ENCODE measurements around the gene LCN6.
"Not testable (repeated sequence)": the region's sequence is repeated elsewhere in the genome, so short reads cannot be mapped to it uniquely, and the experiment has no call there.

LCN6 gene

GRCh38 chr9:136760834-136761544 is 12.7 kb upstream of the LCN6 start:
- peaks cover 43% of the 10 kb centered on the region for H3K27me3 ChIP-seq (replicated peaks; ENCODE audit: insufficient read depth, low read length)
- H3F3A ChIP-seq (ENCODE audit: insufficient read depth, low read length); H3K9ac ChIP-seq (ENCODE audit: low read length); H3K4me3 ChIP-seq (ENCODE audit: low read length); H3K9me2 ChIP-seq (replicated peaks; ENCODE audit: insufficient read depth, low read length); H3K4me2 ChIP-seq (ENCODE audit: low read depth, low read length); H3K9me3 ChIP-seq (replicated peaks; ENCODE audit: insufficient read depth, low read length); H3K36me3 ChIP-seq (replicated peaks; ENCODE audit: insufficient read depth, low read length); H2AFZ ChIP-seq (ENCODE audit: low read length); H4K20me1 ChIP-seq (ENCODE audit: insufficient read depth, low read length); H3K4me1 ChIP-seq (ENCODE audit: low read length); H3K27ac ChIP-seq (ENCODE audit: low read length); H3K79me2 ChIP-seq (ENCODE audit: low read length): not testable (repeated sequence)
- peak; percentile 54 for DNase-seq
- TF ChIP-seq CTCF (IDR thresholded peaks at IDR 0.05; ENCODE audit: low read length), result peak; percentile 62

- TF ChIP-seq CTCF (IDR thresholded peaks at IDR 0.05; ENCODE audit: low read length) (no peak), EZH2 (optimal IDR thresholded peaks at IDR 0.05; ENCODE audit: low read depth, low read length) (no peak), EZH2phosphoT487 (IDR thresholded peaks at IDR 0.05; ENCODE audit: low read length) (no peak)
- Histone ChIP-seq H3F3A (ENCODE audit: insufficient read depth, low read length) (peaks cover 3% of the 10 kb centered on the region; the same call in 1 of the 2 replicates), H3K4me1 (ENCODE audit: low read length) (peaks cover 7% of the 10 kb centered on the region), H3K9me2 (replicated peaks; ENCODE audit: insufficient read depth, low read length) (no peaks in the 10 kb centered on the region), H3K9me3 (replicated peaks; ENCODE audit: insufficient read depth, low read length) (no peaks in the 10 kb centered on the region), H3K4me3 (ENCODE audit: low read length) (no peak overlapping the region), H3K36me3 (replicated peaks; ENCODE audit: insufficient read depth, low read length) (no peaks in the 10 kb centered on the region), H2AFZ (ENCODE audit: low read length) (no peak overlapping the region), H3K79me2 (ENCODE audit: low read length) (no peaks in the 10 kb centered on the region), H3K4me2 (ENCODE audit: low read depth, low read length) (no peak overlapping the region), H3K9ac (ENCODE audit: low read length) (no peak overlapping the region), H4K20me1 (ENCODE audit: insufficient read depth, low read length) (no peaks in the 10 kb centered on the region), H3K27me3 (replicated peaks; ENCODE audit: insufficient read depth, low read length) (peaks cover 46% of the 10 kb centered on the region), H3K27ac (ENCODE audit: low read length) (no peak overlapping the region)
- no peak for DNase-seq
These were observed 12.1 kb upstream of the LCN6 start for GRCh38 chr9:136760424-136760823.

- DNase-seq, result no peak
- Histone ChIP-seq H3K4me3 (ENCODE audit: low read length) (no peak overlapping the region), H3K4me1 (ENCODE audit: low read length) (0 out of 2 replicates have a peak, but pooled peaks cover 2% of the 10 kb centered on the region), H3F3A (ENCODE audit: insufficient read depth, low read length) (no peaks in the 10 kb centered on the region), H2AFZ (ENCODE audit: low read length) (no peak overlapping the region), H3K9me2 (replicated peaks; ENCODE audit: insufficient read depth, low read length) (no peaks in the 10 kb centered on the region), H3K79me2 (ENCODE audit: low read length) (no peaks in the 10 kb centered on the region), H4K20me1 (ENCODE audit: insufficient read depth, low read length) (no peaks in the 10 kb centered on the region), H3K4me2 (ENCODE audit: low read depth, low read length) (no peak overlapping the region), H3K9ac (ENCODE audit: low read length) (no peak overlapping the region), H3K27ac (ENCODE audit: low read length) (no peak overlapping the region), H3K36me3 (replicated peaks; ENCODE audit: insufficient read depth, low read length) (no peaks in the 10 kb centered on the region), H3K27me3 (replicated peaks; ENCODE audit: insufficient read depth, low read length) (peaks cover 54% of the 10 kb centered on the region), H3K9me3 (replicated peaks; ENCODE audit: insufficient read depth, low read length) (no peaks in the 10 kb centered on the region)
- TF ChIP-seq EZH2 (optimal IDR thresholded peaks at IDR 0.05; ENCODE audit: low read depth, low read length), result no peak
- no peak for TF ChIP-seq CTCF (IDR thresholded peaks at IDR 0.05; ENCODE audit: low read length)
- no peak for TF ChIP-seq EZH2phosphoT487 (IDR thresholded peaks at IDR 0.05; ENCODE audit: low read length)
These were observed 11.4 kb upstream of the LCN6 start for GRCh38 chr9:136759436-136760325.
